ENCODE measurements around the gene HRAS. TPM values are rescaled to one million over a fixed set of nuclear protein-coding genes. Genes with fewer than 3 reads are reported as not detected.

The HRAS gene
- total RNA-seq, 1 experiment from 2014 or later: 175 TPM

GRCh38 chr11:497565-498296, 37.6 kb downstream of the HRAS start:
- no peak for DNase-seq (ENCODE audit: low read depth, low spot score)
- intact Hi-C loops (cut with micrococcal nuclease; ENCODE audit: unreplicated experiment): no loop called here
- Histone ChIP-seq H3K4me3 (ENCODE audit: low read depth in 2 of 2, low read length in 2 of 2) (no peak overlapping the region), H3K36me3 (ENCODE audit: control insufficient read depth, insufficient read depth, low read length) (peaks cover 15% of the 10 kb centered on the region; the same call in 1 of the 2 replicates), H3K9me3 (ENCODE audit: control insufficient read depth, insufficient read depth, low read depth, low read length) (no peaks in the 10 kb centered on the region), H3K27ac (ENCODE audit: low read length) (no peak overlapping the region), H3K4me1 (ENCODE audit: control insufficient read depth, insufficient read depth, low read length) (0 out of 2 replicates have a peak, but pooled peaks cover 2% of the 10 kb centered on the region), H3K27me3 (ENCODE audit: control insufficient read depth, insufficient read depth, low read length) (no peaks in the 10 kb centered on the region)
- TF ChIP-seq SIN3A (IDR thresholded peaks at IDR 0.05; ENCODE audit: borderline replicate concordance, insufficient read depth, low read depth, low read length) (no peak), CTCF (IDR thresholded peaks at IDR 0.05) (no peak)
- in situ Hi-C loops (cut with HindIII; ENCODE audit: low pct_unique_long_range_greater_than_20kb, low sequenced_read_pairs): no loop called here
- ATAC-seq: no peak
- ChIA-PET CTCF (interaction anchor here (0.6 kb wide), 2 partner anchors 57 to 146 kb away, joined by 3 to 7 read pairs; no protein-coding TSS in a partner anchor), POLR2A (no interaction called here)
- no TSS peak for BruUV-seq (replicated peaks)

GRCh38 chr11:496834-497564, 38.4 kb downstream of the HRAS start:
- DNase-seq (ENCODE audit: low read depth, low spot score) (no peak), ATAC-seq (no peak)
- in situ Hi-C loops (cut with HindIII; ENCODE audit: low pct_unique_long_range_greater_than_20kb, low sequenced_read_pairs): no loop called here
- CTCF ChIA-PET: no interaction called here
- POLR2A ChIA-PET: no interaction called here
- no peaks in the 10 kb centered on the region for H3K4me1 ChIP-seq (ENCODE audit: control insufficient read depth, insufficient read depth, low read length)
- no peaks in the 10 kb centered on the region for H3K9me3 ChIP-seq (ENCODE audit: control insufficient read depth, insufficient read depth, low read depth, low read length)
- TF ChIP-seq REST (IDR thresholded peaks at IDR 0.05; ENCODE audit: insufficient read depth in 1 of 2, low read depth in 2 of 2, low read length in 1 of 2): no peak
- no peak for TF ChIP-seq SIN3A (IDR thresholded peaks at IDR 0.05; ENCODE audit: borderline replicate concordance, insufficient read depth, low read depth, low read length)
- TF ChIP-seq TCF7L2 (IDR thresholded peaks at IDR 0.05; ENCODE audit: low read depth, low read length): no peak
- TF ChIP-seq POLR2AphosphoS5 (IDR thresholded peaks at IDR 0.05; ENCODE audit: low read depth, low read length): peak; percentile 20; the same call in 1 of the 2 replicates
- H3K27me3 ChIP-seq (ENCODE audit: control insufficient read depth, insufficient read depth, low read length): no peaks in the 10 kb centered on the region
- H3K36me3 ChIP-seq (ENCODE audit: control insufficient read depth, insufficient read depth, low read length): peaks cover 15% of the 10 kb centered on the region; the same call in 1 of the 2 replicates
- no peak overlapping the region for H3K4me3 ChIP-seq (ENCODE audit: low read depth in 2 of 2, low read length in 2 of 2)
- BruUV-seq (replicated peaks): no TSS peak
- no peak overlapping the region for H3K27ac ChIP-seq (ENCODE audit: low read length)
- intact Hi-C loops (cut with micrococcal nuclease; ENCODE audit: unreplicated experiment): no loop called here

Measured in Panc1 (cell line).